Motor neuron (in vitro differentiated cells): ENCODE measurements around the gene FBXW11. TPM values are rescaled to one million over a fixed set of nuclear protein-coding genes. Genes with fewer than 3 reads are reported as not detected.

Experiments used
- ATAC-seq, 8 experiments: fragments of 200-7000 bp; cut with Tn5 transposase; replicated peaks in 6 of 8; 2 replicates each; pipeline ENCODE4 v1.8.0; 2021; ENCODE audit warnings: mild to moderate bottlenecking in 8 of 8, moderate library complexity in 8 of 8
- H3K27ac ChIP-seq, 2 donors: fragments of 250-450 bp; sonication (Bioruptor Pico); 2 replicates each; pipeline ENCODE4 v1.9.0; 2021; ENCODE audit warnings: antibody characterized with exemption in 2 of 2, mild to moderate bottlenecking in 2 of 2, moderate library complexity in 1 of 2
- H3K4me1 ChIP-seq, 2 donors: fragments of 250-450 bp; sonication (Bioruptor Pico); replicated peaks in 1 of 2; 2 replicates each; pipeline ENCODE4 v1.6.1; 2021; ENCODE audit warnings: antibody characterized with exemption in 2 of 2, mild to moderate bottlenecking in 2 of 2, moderate library complexity in 1 of 2
- H3K4me3 ChIP-seq, 5 donors: fragments of 250-450 bp; sonication (Bioruptor Pico); 2 replicates each; pipeline ENCODE4 v1.9.0; 2021; ENCODE audit warnings: antibody characterized with exemption in 5 of 5, mild to moderate bottlenecking in 5 of 5, moderate library complexity in 4 of 5
- WGBS, 10 experiments: fragments of 450-650 bp; shearing (Covaris generic); methylation state at CpG; one replicate each; pipeline ENCODE4 v1.0.0; 2022; 5-methylcytosine and 5-hydroxymethylcytosine counted together
- in situ Hi-C, 9 experiments: fragments of 400-800 bp; cut with MboI; loops; one replicate each; pipeline ENCODE4 v1.15.0; 2021; ENCODE audit warnings: low sequenced_read_pairs in 9 of 9, low pct_unique_long_range_greater_than_20kb in 2 of 9; ENCODE audit not compliant: unreplicated experiment in 9 of 9
- total RNA-seq, 8 experiments: library from RNA; unstranded; fragments of 300-600 nt; gene quantifications; 2 replicates each; pipeline versions ENCODE4 v1.2.3 to v1.2.4, GENCODE V29; 2022

The FBXW11 gene
- total RNA-seq, 8 experiments from 2014 or later = 43.5 to 86.7 (median 58.9) TPM

- no peaks in the 10 kb centered on the region for H3K4me1 ChIP-seq
- 85 to 100% (median 95%) methylated on average over 4 to 6 of the region's 6 CpGs for WGBS, 10 experiments
- in situ Hi-C loops = loop anchor here in 1 of 9 experiments (25.0 kb wide), 1 partner anchor 453 kb away; the partner anchor contains the start of gene FGF18
- no peak overlapping the region for H3K4me3 ChIP-seq
- no peak for ATAC-seq
- H3K27ac ChIP-seq = no peak overlapping the region
Measured at GRCh38 chr5:171865471-171865870, 141.0 kb downstream of the FBXW11 start.

DNA sequence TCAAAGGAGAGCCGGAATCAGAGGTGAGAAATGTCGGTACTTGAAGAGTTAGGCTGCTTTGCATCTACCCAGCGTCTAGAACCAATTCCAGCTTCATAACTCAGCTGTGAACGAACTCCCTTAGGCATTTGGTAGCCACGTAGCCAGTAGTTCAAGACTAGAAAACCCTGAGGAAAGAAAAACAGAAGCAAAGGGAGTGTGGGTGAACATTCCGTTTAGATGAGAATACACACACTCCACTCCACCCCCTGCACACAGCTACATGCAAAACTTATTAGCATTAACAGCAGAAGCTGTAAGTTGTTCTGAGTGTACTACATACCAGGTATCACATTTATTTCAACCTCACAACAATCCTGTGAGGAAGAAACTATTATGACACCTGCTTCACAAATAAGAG is 142.5 kb downstream of the FBXW11 start:
- 19 to 100% (median 94%) methylated on average over 2 to 6 of the region's 6 CpGs; no CpG with 5 or more reads in 3 of the 10 experiments for WGBS, 10 experiments
- Histone ChIP-seq H3K27ac (no peak overlapping the region), H3K4me3 (no peak overlapping the region), H3K4me1 (no peaks in the 10 kb centered on the region)
- ATAC-seq = peak in 3 of 8 experiments; percentile 80 to 90 (median 86)
- in situ Hi-C loops = loop anchor here in 1 of 9 experiments (25.0 kb wide), 1 partner anchor 452 kb away; the partner anchor contains the start of gene FGF18

DNA sequence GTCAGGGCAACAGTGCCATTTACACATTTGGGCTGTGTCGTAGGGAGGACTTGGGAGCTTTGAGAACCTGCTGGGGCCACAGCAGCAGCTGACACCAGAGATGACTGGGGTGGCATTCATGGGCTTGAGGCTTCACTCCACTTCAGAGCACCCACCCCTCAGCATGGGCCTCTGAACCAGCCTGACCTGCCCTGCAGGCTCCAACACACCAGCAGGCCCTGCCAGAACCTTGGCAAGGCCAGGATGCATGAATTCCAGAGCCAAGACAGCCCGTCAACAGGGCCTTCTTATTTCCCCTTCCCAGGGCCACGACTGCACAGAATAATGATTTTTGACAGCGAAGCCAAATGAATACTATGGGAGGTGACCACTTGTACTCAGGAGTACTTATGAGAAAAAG is 143.8 kb downstream of the FBXW11 start:
- peak in 1 of 8 experiments; percentile 38 for ATAC-seq

DNA sequence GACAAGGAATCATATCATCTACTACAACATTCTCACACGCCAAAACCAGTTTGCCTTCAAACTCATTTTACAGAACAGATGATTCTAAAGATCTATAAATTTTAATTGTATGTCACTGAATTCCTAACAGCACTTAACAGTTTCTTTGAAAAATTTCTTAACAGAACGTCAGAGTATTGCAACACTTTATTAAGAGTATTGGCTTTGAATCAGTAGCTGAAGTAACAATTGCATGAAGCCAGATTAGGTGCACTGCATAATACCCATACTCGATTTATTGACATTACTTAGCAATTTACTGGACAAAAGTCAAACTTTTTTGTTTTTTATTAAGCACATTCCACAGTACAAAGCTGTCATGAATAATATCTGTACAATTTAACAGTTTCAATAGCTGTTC is 145.1 kb downstream of the FBXW11 start:
- no peak for ATAC-seq
- in situ Hi-C loops = loop anchor here in 1 of 9 experiments (25.0 kb wide), 1 partner anchor 449 kb away; the partner anchor contains the start of gene FGF18
- 0 to 100% (median 86%) methylated on average over 1 to 3 of the region's 3 CpGs; no CpG with 5 or more reads in 1 of the 10 experiments for WGBS, 10 experiments
- no peak overlapping the region for H3K4me3 ChIP-seq
- H3K27ac ChIP-seq = no peak overlapping the region
- peaks cover 14 to 15% of the 10 kb centered on the region in 2 donors for H3K4me1 ChIP-seq

More for the DNA sequence above, 143.8 kb downstream of the FBXW11 start:
- peaks cover 6% of the 10 kb centered on the region in 2 donors for H3K4me1 ChIP-seq
- no peak overlapping the region for H3K4me3 ChIP-seq
- H3K27ac ChIP-seq = no peak overlapping the region
- in situ Hi-C loops = loop anchor here in 1 of 9 experiments (25.0 kb wide), 1 partner anchor 450 kb away; the partner anchor contains the start of gene FGF18
- 70 to 100% (median 89%) methylated on average over 2 to 4 of the region's 4 CpGs; no CpG with 5 or more reads in 4 of the 10 experiments for WGBS, 10 experiments

DNA sequence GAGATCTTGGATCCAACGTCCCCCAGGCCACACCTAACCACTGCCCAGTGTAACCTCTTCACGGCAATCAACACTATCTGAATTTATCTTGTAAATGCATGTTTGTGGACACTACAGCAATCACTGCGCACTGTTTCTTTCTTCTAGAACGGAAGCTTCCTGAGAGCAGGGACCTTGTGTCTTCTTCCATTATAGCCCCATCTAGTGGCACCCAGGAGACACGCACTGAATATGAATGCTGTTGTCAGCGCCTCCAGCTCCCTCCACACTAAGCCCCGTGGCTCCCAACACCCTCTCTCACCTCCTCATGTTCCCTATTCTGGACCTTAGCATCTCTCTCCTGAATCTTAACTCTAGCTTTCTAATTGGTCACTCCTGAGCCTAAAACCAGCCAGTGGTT is 148.1 kb downstream of the FBXW11 start:
- ATAC-seq = no peak
- peaks cover 14 to 15% of the 10 kb centered on the region in 2 donors for H3K4me1 ChIP-seq
- in situ Hi-C loops = loop anchor here in 1 of 9 experiments (25.0 kb wide), 1 partner anchor 446 kb away; the partner anchor contains the start of gene FGF18
- H3K4me3 ChIP-seq = no peak overlapping the region
- peak overlapping the region; percentile 53 to 88 for H3K27ac ChIP-seq
- WGBS, 10 experiments = 89 to 100% (median 100%) methylated on average over 1 to 3 of the region's 7 CpGs; no CpG with 5 or more reads in 6 of the 10 experiments

DNA sequence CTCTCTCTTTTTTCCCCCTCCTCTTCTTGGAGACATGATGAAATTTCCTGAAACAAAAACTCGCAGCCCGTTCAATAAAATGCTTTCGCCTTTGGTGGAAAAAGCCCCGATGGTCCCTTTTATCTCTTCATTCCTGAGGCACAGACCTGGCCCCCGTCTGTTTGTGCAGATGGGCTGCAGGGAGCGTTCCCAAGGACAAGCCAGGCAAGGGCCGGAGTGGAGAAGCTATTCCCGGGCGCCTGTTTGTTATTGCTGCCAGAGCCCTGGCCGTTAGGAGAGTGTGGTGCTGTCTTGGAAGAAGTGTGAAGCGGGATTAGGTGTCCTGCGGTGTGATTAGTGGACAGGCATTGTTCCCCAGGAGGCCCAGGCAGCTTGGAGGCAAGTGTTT is 149.0 kb downstream of the FBXW11 start:
- H3K4me3 ChIP-seq = no peak overlapping the region
- in situ Hi-C loops = loop anchor here in 1 of 9 experiments (25.0 kb wide), 1 partner anchor 445 kb away; the partner anchor contains the start of gene FGF18
- H3K4me1 ChIP-seq = peaks cover 14 to 15% of the 10 kb centered on the region in 2 donors
- 11 to 100% (median 75%) methylated on average over 2 to 9 of the region's 12 CpGs; no CpG with 5 or more reads in 3 of the 10 experiments for WGBS, 10 experiments
- ATAC-seq = peak in 5 of 8 experiments; percentile 82 to 89 (median 85)
- peak overlapping the region; percentile 53 to 88 for H3K27ac ChIP-seq

GRCh38 chr5:171855798-171856763 is 150.4 kb downstream of the FBXW11 start:
- no peak overlapping the region for H3K4me3 ChIP-seq
- in situ Hi-C loops = loop anchor here in 1 of 9 experiments (25.0 kb wide), 1 partner anchor 444 kb away; the partner anchor contains the start of gene FGF18
- H3K27ac ChIP-seq = no peak overlapping the region
- ATAC-seq = no peak
- WGBS, 10 experiments = 83 to 100% (median 92%) methylated on average over 3 to 14 of the region's 17 CpGs
- H3K4me1 ChIP-seq = peaks cover 14 to 15% of the 10 kb centered on the region in 2 donors

DNA sequence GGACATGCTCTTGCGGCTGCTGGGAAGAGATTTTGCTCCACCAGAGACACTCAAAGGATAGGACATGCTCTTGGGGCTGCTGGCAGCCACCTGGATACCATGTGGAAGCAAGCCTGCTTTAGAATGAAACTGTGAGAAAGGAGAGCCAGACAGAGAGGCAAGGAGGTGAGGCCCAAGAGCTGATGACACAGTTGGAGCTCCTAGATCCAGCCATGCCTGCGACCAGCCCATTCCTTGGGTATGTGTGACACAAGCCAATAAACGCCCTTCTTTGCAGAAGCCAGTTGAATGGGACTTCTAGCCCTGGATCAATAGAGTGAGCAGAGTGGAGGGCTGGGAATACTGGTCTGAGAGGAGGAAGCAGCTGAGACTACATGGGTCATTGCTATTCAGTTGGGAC is 151.2 kb downstream of the FBXW11 start:
- 80 to 100% (median 100%) methylated on average over 1 to 2 of the region's 3 CpGs; no CpG with 5 or more reads in 4 of the 10 experiments for WGBS, 10 experiments
- Histone ChIP-seq H3K4me1 (peaks cover 14 to 15% of the 10 kb centered on the region in 2 donors), H3K4me3 (no peak overlapping the region), H3K27ac (no peak overlapping the region)
- in situ Hi-C loops = loop anchor here in 1 of 9 experiments (25.0 kb wide), 1 partner anchor 443 kb away; the partner anchor contains the start of gene FGF18
- peak in 1 of 8 experiments; percentile 22 for ATAC-seq

DNA sequence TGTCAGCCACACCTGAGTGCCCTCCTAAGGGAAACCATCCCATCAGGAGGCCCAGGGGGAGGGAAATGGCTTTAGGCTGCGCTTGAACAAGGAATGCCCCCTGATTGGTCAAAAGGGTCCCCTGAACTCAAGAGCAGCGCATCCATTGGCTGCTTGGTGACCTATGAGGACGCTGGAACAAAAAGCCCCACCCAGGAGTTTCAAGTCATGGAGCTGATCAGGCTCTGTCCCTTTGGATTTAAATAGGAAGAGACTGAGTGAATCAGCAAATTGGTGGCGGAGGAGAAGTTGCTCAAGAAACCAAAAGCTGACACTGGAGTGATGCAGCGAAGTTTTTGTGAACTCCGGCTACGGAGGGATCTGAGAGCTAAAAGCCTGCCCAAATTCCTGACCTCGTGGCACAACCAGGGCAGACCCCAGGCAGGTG is 154.2 kb downstream of the FBXW11 start:
- Histone ChIP-seq H3K4me1 (peaks cover 5% of the 10 kb centered on the region in 2 donors), H3K27ac (no peak overlapping the region), H3K4me3 (no peak overlapping the region)
- WGBS, 10 experiments = 76 to 100% (median 93%) methylated on average over 1 to 7 of the region's 8 CpGs; no CpG with 5 or more reads in 2 of the 10 experiments
- ATAC-seq = no peak
- in situ Hi-C loops = loop anchor here in 1 of 9 experiments (25.0 kb wide), 1 partner anchor 440 kb away; the partner anchor contains the start of gene FGF18

DNA sequence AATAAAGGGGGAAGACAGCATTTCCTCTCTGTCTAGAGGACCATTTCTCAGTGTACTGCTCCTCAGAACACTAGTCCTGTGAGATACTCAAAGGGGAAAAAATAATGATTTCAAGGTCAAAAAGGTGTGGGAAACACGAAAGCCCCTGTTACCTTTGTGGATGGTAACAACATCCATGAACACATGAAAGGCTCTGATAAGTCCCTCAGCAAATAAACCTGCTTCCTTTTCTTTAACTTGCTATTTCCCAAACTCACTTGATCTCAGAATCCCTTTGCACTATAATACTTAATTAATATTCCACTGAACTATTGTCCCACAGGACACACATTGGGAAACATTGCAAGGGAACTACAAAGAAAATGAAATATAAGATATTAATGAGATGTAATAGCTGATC is 155.2 kb downstream of the FBXW11 start:
- in situ Hi-C loops = loop anchor here in 1 of 9 experiments (25.0 kb wide), 1 partner anchor 439 kb away; the partner anchor contains the start of gene FGF18
- ATAC-seq = no peak
- Histone ChIP-seq H3K4me1 (peaks cover under 1 to 4% of the 10 kb centered on the region in 2 donors), H3K4me3 (no peak overlapping the region), H3K27ac (no peak overlapping the region)
- WGBS, 10 experiments = 89% methylated on average over 1 of the region's 1 CpG; no CpG with 5 or more reads in 9 of the 10 experiments

GRCh38 chr5:171850324-171850947 is 156.0 kb downstream of the FBXW11 start:
- H3K27ac ChIP-seq = no peak overlapping the region
- peak in 1 of 8 experiments; percentile 45 for ATAC-seq
- no peak overlapping the region for H3K4me3 ChIP-seq
- in situ Hi-C loops = loop anchor here in 1 of 9 experiments (25.0 kb wide), 1 partner anchor 438 kb away; the partner anchor contains the start of gene FGF18
- peaks cover 6 to 8% of the 10 kb centered on the region in 2 donors for H3K4me1 ChIP-seq
- WGBS, 10 experiments = 56 to 100% (median 67%) methylated on average over 1 to 7 of the region's 9 CpGs; no CpG with 5 or more reads in 2 of the 10 experiments
